WTC11 (cell line): ENCODE data around the gene VEGFD. TPM values are rescaled to one million over a fixed set of nuclear protein-coding genes. Genes with fewer than 3 reads are reported as not detected.

Experiments used
- ATAC-seq: fragments of 200-7000 bp; cut with Tn5 transposase; 2 replicates; pipeline ENCODE4 v1.10.0; 2021; ENCODE audit warnings: mild to moderate bottlenecking, moderate library complexity
- CTCF ChIA-PET: fragments of 300-600 bp; sonication (Branson Sonifier 250); formaldehyde crosslinking; loops from one replicate; lab custom pipeline; 2021; ENCODE audit warnings: antibody characterized with exemption; lab: Charles Lee
- POLR2A ChIA-PET: fragments of 350-600 bp; sonication (Branson Sonifier 250); formaldehyde crosslinking; loops from one replicate; lab custom pipeline; 2021; ENCODE audit warnings: antibody characterized with exemption; lab: Charles Lee
- DNase-seq: peaks from one replicate; pipeline ENCODE4 v3.0.0; 2021; ENCODE audit warnings: low spot score
- H3K27ac Mint-ChIP-seq: 2 replicates; pipeline ENCODE4 v1.8.0; 2021; ENCODE audit warnings: mixed read lengths
- H3K27me3 Mint-ChIP-seq: 2 replicates; pipeline ENCODE4 v1.8.0; 2021; ENCODE audit warnings: low read depth, mild to moderate bottlenecking, moderate library complexity, mixed read lengths
- H3K36me3 Mint-ChIP-seq: 2 replicates; pipeline ENCODE4 v1.8.0; 2021; ENCODE audit warnings: mixed read lengths
- H3K4me1 Mint-ChIP-seq: 2 replicates; pipeline ENCODE4 v1.8.0; 2022; ENCODE audit warnings: mixed read lengths
- H3K4me3 Mint-ChIP-seq: 2 replicates; pipeline ENCODE4 v1.8.0; 2021; ENCODE audit warnings: mild to moderate bottlenecking, moderate library complexity, mixed read lengths
- H3K9me3 Mint-ChIP-seq: 2 replicates; pipeline ENCODE4 v1.8.0; 2021; ENCODE audit warnings: mixed read lengths
- AFF4 ChIP-seq: sonication (generic); formaldehyde crosslinking; IDR thresholded peaks from 2 replicates; pipeline ENCODE4 v1.8.1; 2023; ENCODE audit warnings: mild to moderate bottlenecking, missing genetic modification reagents, borderline replicate concordance
- ARID4B ChIP-seq: sonication (generic); formaldehyde crosslinking; IDR thresholded peaks from 2 replicates; pipeline ENCODE4 v1.8.0; 2023; ENCODE audit warnings: missing genetic modification reagents, mild to moderate bottlenecking, borderline replicate concordance
- ATF1 ChIP-seq: sonication (generic); formaldehyde crosslinking; IDR thresholded peaks from 2 replicates; pipeline ENCODE4 v1.8.1; 2023; ENCODE audit warnings: mild to moderate bottlenecking, moderate library complexity, missing genetic modification reagents
- ATF2 ChIP-seq: sonication (generic); formaldehyde crosslinking; IDR thresholded peaks from 2 replicates; pipeline ENCODE4 v1.8.1; 2022; ENCODE audit warnings: low read depth, missing genetic modification reagents, borderline replicate concordance
- CREB1 ChIP-seq: sonication (generic); formaldehyde crosslinking; IDR thresholded peaks from 2 replicates; pipeline ENCODE4 v1.8.0; 2023; ENCODE audit warnings: mild to moderate bottlenecking, missing genetic modification reagents
- EMX1 ChIP-seq: fragments of 250-450 bp; sonication (Bioruptor Pico); IDR thresholded peaks from 2 replicates; pipeline ENCODE4 v1.8.0; 2021; ENCODE audit warnings: mild to moderate bottlenecking
- GRHL2 ChIP-seq: fragments of 250-450 bp; sonication (Bioruptor Pico); IDR thresholded peaks from 2 replicates; pipeline ENCODE4 v1.8.0; 2022; ENCODE audit warnings: mild to moderate bottlenecking, moderate library complexity; ENCODE audit not compliant: insufficient replicate concordance, severe bottlenecking
- GTF2I ChIP-seq: fragments of 250-450 bp; sonication (Bioruptor Pico); conservative IDR thresholded peaks from 2 replicates; pipeline ENCODE4 v1.4.0; 2021; ENCODE audit warnings: mild to moderate bottlenecking
- IRF2 ChIP-seq: sonication (generic); formaldehyde crosslinking; IDR thresholded peaks from 2 replicates; pipeline ENCODE4 v1.8.0; 2022; ENCODE audit warnings: low read depth, missing genetic modification reagents, borderline replicate concordance
- MAX ChIP-seq: sonication (generic); formaldehyde crosslinking; IDR thresholded peaks from 2 replicates; pipeline ENCODE4 v1.8.0; 2022; ENCODE audit warnings: mild to moderate bottlenecking, missing genetic modification reagents
- RELA ChIP-seq: sonication (generic); formaldehyde crosslinking; IDR thresholded peaks from 2 replicates; pipeline ENCODE4 v1.8.1; 2022; ENCODE audit warnings: missing genetic modification reagents, mild to moderate bottlenecking, borderline replicate concordance
- SOX15 ChIP-seq: fragments of 250-450 bp; sonication (Bioruptor Pico); IDR thresholded peaks from 2 replicates; pipeline ENCODE4 v1.9.0; 2021; ENCODE audit warnings: mild to moderate bottlenecking
- TCF7 ChIP-seq: sonication (generic); formaldehyde crosslinking; IDR thresholded peaks from 2 replicates; pipeline ENCODE4 v1.8.0; 2022; ENCODE audit warnings: mild to moderate bottlenecking, low read depth, missing genetic modification reagents, moderate library complexity
- TEAD4 ChIP-seq: sonication (generic); formaldehyde crosslinking; IDR thresholded peaks from 2 replicates; pipeline ENCODE4 v1.8.0; 2022; ENCODE audit warnings: mild to moderate bottlenecking, missing genetic modification reagents
- USF2 ChIP-seq: sonication (generic); formaldehyde crosslinking; IDR thresholded peaks from 2 replicates; pipeline ENCODE4 v1.8.1; 2023; ENCODE audit warnings: mild to moderate bottlenecking, missing genetic modification reagents, moderate library complexity
- ZBTB21 ChIP-seq: sonication (generic); formaldehyde crosslinking; IDR thresholded peaks from 2 replicates; pipeline ENCODE4 v1.8.1; 2023; ENCODE audit warnings: mild to moderate bottlenecking, missing genetic modification reagents, borderline replicate concordance
- ZNF219 ChIP-seq: sonication (generic); formaldehyde crosslinking; IDR thresholded peaks from 2 replicates; pipeline ENCODE4 v1.8.0; 2023; ENCODE audit warnings: missing genetic modification reagents, mild to moderate bottlenecking, borderline replicate concordance
- ZNF263 ChIP-seq: sonication (generic); formaldehyde crosslinking; IDR thresholded peaks from 2 replicates; pipeline ENCODE4 v1.8.1; 2022; ENCODE audit warnings: low read depth, mild to moderate bottlenecking, moderate library complexity, missing genetic modification reagents
- ZNF317 ChIP-seq: sonication (generic); formaldehyde crosslinking; IDR thresholded peaks from 2 replicates; pipeline ENCODE4 v1.8.1; 2023; ENCODE audit warnings: low read depth, mild to moderate bottlenecking, moderate library complexity, missing genetic modification reagents, borderline replicate concordance
- total RNA-seq: library from RNA; stranded (reverse); gene quantifications from 3 replicates; pipeline ENCODE4 v1.2.3, GENCODE V29; 2021

Gene VEGFD
- total RNA-seq, 1 experiment from 2014 or later = not detected

GRCh38 chrX:15405846-15406245 is 21.6 kb upstream of the VEGFD start:
- ChIA-PET POLR2A (no interaction called here), CTCF (no interaction called here)
- ATAC-seq (no peak), DNase-seq (no peak)
- Mint-ChIP-seq H3K9me3 (0 out of 2 replicates have a peak, but pooled peaks cover 3% of the 10 kb centered on the region), H3K27me3 (no peaks in the 10 kb centered on the region), H3K4me3 (no peak overlapping the region), H3K36me3 (0 out of 2 replicates have a peak, but pooled peaks cover 4% of the 10 kb centered on the region), H3K27ac (no peak overlapping the region), H3K4me1 (peaks cover 20% of the 10 kb centered on the region)
- TF ChIP-seq USF2 (CRISPR knock-in tag) (no peak), TEAD4 (CRISPR knock-in tag) (no peak), ZNF219 (CRISPR knock-in tag) (no peak), ATF2 (CRISPR knock-in tag) (no peak), RELA (CRISPR knock-in tag) (no peak), GRHL2 (CRISPR knock-in tag) (no peak), ATF1 (CRISPR knock-in tag) (no peak), SOX15 (CRISPR knock-in tag) (no peak), EMX1 (no peak), ZBTB21 (no peak), GTF2I (CRISPR knock-in tag) (no peak), TCF7 (CRISPR knock-in tag) (no peak), MAX (no peak), ARID4B (no peak), ZNF263 (CRISPR knock-in tag) (no peak), AFF4 (no peak), CREB1 (CRISPR knock-in tag) (no peak), ZNF317 (CRISPR knock-in tag) (no peak), IRF2 (CRISPR knock-in tag) (no peak)
